Panc1 (cell line): Measurements from ENCODE around the gene POLG2.

ENCODE experiments used
- CTCF ChIP-seq: fragments of 450-650 bp; IDR thresholded peaks from 2 replicates; pipeline ENCODE4 v1.5.1; 2017; ENCODE audit warnings: mild to moderate bottlenecking
- POLR2AphosphoS5 ChIP-seq: IDR thresholded peaks from 2 replicates; pipeline ENCODE4 v1.6.1; 2012; ENCODE audit warnings: mild to moderate bottlenecking, low read depth, low read length, moderate library complexity
- REST ChIP-seq, 2 experiments: IDR thresholded peaks; 2 replicates each; pipeline ENCODE4 v1.6.1; 2011 to 2012; ENCODE audit warnings: low read depth in 2 of 2, control low read depth in 1 of 2, low read length in 1 of 2, mild to moderate bottlenecking in 1 of 2, moderate library complexity in 1 of 2; ENCODE audit not compliant: insufficient read depth in 1 of 2

GRCh38 chr17:64515419-64515818 is 18.6 kb upstream of the POLG2 start:
- no peak for TF ChIP-seq CTCF
- TF ChIP-seq POLR2AphosphoS5, result no peak
- no peak for TF ChIP-seq REST (IDR thresholded peaks at IDR 0.05; ENCODE audit: insufficient read depth in 1 of 2, low read depth in 2 of 2, low read length in 1 of 2)
